ENCODE results near the gene PRPF39. TPM values are rescaled to one million over a fixed set of nuclear protein-coding genes. Genes with fewer than 3 reads are reported as not detected.
"Not testable (repeated sequence)": the region's sequence is repeated elsewhere in the genome, so short reads cannot be mapped to it uniquely, and the experiment has no call there.

PRPF39 gene
- total RNA-seq, 1 donor from 2014 or later = 29.7 TPM

DNA sequence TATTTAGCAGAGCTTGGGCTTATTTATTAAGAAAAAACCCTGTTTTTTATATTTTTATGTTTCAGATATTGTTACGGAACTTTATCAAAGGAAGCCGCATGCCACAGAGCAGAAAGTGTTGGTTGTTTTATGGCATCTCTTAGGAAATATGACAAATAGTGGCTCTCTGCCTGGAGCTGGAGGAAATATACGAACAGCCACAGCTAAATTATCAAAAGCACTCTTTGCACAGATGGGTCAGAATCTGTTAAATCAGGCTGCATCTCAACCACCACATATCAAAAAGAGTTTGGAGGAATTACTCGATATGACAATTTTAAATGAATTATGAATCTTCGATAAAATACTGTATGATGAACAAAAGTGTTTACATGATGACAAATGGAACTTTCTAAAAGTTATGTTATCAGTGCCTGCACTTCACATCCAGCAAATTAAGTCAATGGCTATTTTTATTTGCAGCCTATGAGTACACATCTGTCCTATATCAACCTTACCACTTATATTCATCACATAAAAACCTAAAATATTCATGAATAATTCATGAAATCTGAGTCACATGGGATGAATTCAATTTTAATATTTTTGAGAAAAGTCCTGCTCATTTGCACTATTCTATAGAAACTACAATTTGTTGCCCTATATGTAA, 10.6 kb upstream of the PRPF39 start:
- no peak for TF ChIP-seq POLR2AphosphoS5 (IDR thresholded peaks at IDR 0.05; ENCODE audit: insufficient read depth in 1 of 2, low read depth in 1 of 2)
- TF ChIP-seq POLR2A (IDR thresholded peaks at IDR 0.05) = no peak
- TF ChIP-seq, protein P1, sequence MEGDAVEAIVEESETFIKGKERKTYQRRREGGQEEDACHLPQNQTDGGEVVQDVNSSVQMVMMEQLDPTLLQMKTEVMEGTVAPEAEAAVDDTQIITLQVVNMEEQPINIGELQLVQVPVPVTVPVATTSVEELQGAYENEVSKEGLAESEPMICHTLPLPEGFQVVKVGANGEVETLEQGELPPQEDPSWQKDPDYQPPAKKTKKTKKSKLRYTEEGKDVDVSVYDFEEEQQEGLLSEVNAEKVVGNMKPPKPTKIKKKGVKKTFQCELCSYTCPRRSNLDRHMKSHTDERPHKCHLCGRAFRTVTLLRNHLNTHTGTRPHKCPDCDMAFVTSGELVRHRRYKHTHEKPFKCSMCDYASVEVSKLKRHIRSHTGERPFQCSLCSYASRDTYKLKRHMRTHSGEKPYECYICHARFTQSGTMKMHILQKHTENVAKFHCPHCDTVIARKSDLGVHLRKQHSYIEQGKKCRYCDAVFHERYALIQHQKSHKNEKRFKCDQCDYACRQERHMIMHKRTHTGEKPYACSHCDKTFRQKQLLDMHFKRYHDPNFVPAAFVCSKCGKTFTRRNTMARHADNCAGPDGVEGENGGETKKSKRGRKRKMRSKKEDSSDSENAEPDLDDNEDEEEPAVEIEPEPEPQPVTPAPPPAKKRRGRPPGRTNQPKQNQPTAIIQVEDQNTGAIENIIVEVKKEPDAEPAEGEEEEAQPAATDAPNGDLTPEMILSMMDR (IDR thresholded peaks at IDR 0.05) = no peak
- no peaks in the 10 kb centered on the region for H3K27me3 ChIP-seq
- DNase-seq (ENCODE audit: extremely low spot score in 2 of 2) = no peak
- no peaks in the 10 kb centered on the region for H3K9me3 ChIP-seq
- intact Hi-C loops (cut with DNase I) = no loop called here
- no peaks in the 10 kb centered on the region for H3K36me3 ChIP-seq
- H3K4me1 ChIP-seq = no peaks in the 10 kb centered on the region
- H3K4me3 ChIP-seq = no peak overlapping the region
- H3K27ac ChIP-seq = no peak overlapping the region

DNA sequence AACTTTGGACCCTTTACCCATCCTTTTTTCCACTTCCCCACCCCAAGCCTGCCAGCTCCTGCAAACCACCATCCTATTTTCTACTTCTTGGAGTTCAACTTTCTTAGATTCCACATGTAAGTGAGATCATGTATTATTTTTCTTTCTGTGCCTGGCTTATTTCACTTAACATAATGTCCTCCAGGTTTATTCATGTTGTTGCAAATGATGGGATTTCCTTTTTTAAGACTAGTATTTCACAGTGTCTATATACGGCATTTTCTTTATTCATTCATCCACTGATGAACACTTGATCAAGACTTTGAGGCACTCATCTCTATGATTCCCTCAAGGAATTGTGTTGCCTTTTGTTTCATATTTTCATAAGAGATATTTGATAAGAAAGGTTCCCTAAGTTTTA, 5.6 kb upstream of the PRPF39 start:
- Histone ChIP-seq H3K4me1 (peaks cover 3% of the 10 kb centered on the region), H3K9me3 (no peaks in the 10 kb centered on the region), H3K4me3 (no peak overlapping the region), H3K36me3 (no peaks in the 10 kb centered on the region), H3K27me3 (no peaks in the 10 kb centered on the region), H3K27ac (no peak overlapping the region)
- DNase-seq (ENCODE audit: extremely low spot score in 2 of 2) = no peak
- TF ChIP-seq, protein P1 (IDR thresholded peaks at IDR 0.05) = no peak
- intact Hi-C loops (cut with DNase I) = no loop called here

DNA sequence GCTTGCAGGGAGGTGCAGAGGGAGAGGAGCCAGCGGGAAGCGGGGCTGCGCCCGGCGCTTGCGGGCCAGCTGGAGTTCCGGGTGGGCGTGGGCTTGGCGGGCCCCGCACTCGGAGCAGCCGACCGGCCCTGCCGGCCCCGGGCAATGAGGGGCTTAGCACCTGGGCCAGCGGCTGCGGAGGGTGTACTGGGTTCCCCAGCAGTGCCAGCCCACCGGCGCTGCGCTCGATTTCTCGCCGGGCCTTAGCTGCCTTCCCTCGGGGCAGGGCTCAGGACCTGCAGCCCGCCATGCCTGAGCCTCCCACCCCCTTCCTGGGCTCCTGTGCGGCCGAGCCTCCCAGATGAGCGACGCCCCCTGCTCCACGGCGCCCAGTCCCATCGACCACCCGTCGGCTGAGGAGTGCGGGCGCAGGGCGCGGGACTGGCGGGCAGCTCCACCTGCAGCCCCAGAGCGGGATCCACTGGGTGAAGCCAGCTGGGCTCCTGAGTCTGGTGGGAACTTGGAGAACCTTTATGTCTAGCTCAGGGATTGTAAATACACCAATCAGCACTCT, 3.4 kb upstream of the PRPF39 start:
- DNase-seq (ENCODE audit: extremely low spot score in 2 of 2); H3K27ac ChIP-seq; H3K9me3 ChIP-seq; H3K27me3 ChIP-seq; intact Hi-C loops (cut with DNase I); H3K4me3 ChIP-seq; H3K36me3 ChIP-seq: not testable (repeated sequence)
- H3K4me1 ChIP-seq = peaks cover 16% of the 10 kb centered on the region

DNA sequence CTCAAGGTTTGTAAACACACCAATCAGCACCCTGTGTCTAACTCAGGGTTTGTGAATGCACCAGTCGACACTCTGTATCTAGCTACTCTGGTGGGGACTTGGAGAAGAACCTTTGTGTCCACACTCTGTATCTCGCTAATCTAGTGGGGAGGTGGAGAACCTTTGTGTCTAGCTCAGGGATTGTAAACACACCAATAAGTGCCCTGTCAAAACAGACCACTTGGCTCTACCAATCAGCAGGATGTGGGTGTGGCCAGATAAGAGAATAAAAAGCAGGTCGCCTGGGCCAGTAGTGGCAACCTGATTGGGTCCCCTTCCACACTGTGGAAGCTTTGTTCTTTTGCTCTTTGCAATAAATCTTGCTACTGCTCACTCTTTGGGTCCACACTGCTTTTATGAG, 2.8 kb upstream of the PRPF39 start:
- H3K27ac ChIP-seq; H3K9me3 ChIP-seq; H3K4me3 ChIP-seq; intact Hi-C loops (cut with DNase I); H3K27me3 ChIP-seq; H3K36me3 ChIP-seq; DNase-seq (ENCODE audit: extremely low spot score in 2 of 2): not testable (repeated sequence)
- peaks cover 22% of the 10 kb centered on the region for H3K4me1 ChIP-seq

DNA sequence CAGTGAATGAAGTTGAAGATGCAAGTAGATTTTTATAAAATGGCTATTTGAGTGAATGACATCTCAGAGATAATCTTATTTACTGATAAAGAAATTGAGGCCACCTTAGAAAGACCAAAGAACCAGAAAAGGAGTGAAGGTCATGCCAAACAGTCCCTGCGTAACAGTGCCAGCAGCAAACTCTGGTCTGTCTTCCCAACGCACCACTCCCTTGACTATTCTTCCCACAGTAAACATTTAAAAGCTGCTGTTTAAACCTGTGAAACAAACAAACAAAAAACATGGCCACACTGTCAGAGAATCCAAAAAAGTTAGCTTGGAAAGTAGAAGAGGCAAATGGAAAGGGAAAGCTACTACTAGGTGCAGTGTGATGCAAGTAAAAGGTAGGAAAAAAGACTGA, 1.5 kb upstream of the PRPF39 start:
- H3K36me3 ChIP-seq = no peaks in the 10 kb centered on the region
- peaks cover 35% of the 10 kb centered on the region for H3K4me1 ChIP-seq
- no peaks in the 10 kb centered on the region for H3K9me3 ChIP-seq
- DNase-seq (ENCODE audit: extremely low spot score in 2 of 2) = no peak
- no peak for TF ChIP-seq POLR2A (IDR thresholded peaks at IDR 0.05)
- TF ChIP-seq POLR2AphosphoS5 (IDR thresholded peaks at IDR 0.05; ENCODE audit: insufficient read depth in 1 of 2, low read depth in 1 of 2) = no peak
- TF ChIP-seq, protein P1 (IDR thresholded peaks at IDR 0.05) = no peak
- H3K4me3 ChIP-seq = no peak overlapping the region
- H3K27me3 ChIP-seq = no peaks in the 10 kb centered on the region
- no peak overlapping the region for H3K27ac ChIP-seq
- intact Hi-C loops (cut with DNase I) = no loop called here

DNA sequence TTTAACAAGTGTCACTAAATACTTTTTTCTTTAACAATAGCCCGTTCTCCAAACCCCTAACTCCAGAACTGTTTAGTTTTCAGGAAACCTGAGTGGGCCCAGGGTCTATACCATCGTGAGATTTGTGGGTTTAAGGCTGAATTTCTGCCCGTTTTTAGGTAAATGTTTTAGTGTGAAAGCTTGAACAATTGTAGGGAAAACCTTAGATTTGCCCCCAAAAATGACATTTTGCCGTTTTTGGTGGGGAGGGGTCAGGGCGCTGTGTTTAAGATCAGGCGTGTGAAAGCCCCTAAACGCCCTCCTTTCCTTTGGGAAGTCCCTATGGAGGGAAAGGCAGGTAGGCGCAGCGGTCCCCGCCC, 320 bp upstream of the PRPF39 start:
- Histone ChIP-seq H3K27ac (peak overlapping the region; percentile 88), H3K36me3 (no peaks in the 10 kb centered on the region), H3K4me3 (peak overlapping the region; percentile 67 to 79), H3K27me3 (no peaks in the 10 kb centered on the region), H3K9me3 (no peaks in the 10 kb centered on the region), H3K4me1 (peaks cover 46% of the 10 kb centered on the region)
- DNase-seq (ENCODE audit: extremely low spot score in 2 of 2) = no peak
- TF ChIP-seq, protein P1 (IDR thresholded peaks at IDR 0.05) = no peak
- TF ChIP-seq POLR2A (IDR thresholded peaks at IDR 0.05) (no peak), POLR2AphosphoS5 (IDR thresholded peaks at IDR 0.05; ENCODE audit: insufficient read depth in 1 of 2, low read depth in 1 of 2) (no peak)
- intact Hi-C loops (cut with DNase I) = no loop called here
